ENCODE data around the gene ARHGAP45.

DNA sequence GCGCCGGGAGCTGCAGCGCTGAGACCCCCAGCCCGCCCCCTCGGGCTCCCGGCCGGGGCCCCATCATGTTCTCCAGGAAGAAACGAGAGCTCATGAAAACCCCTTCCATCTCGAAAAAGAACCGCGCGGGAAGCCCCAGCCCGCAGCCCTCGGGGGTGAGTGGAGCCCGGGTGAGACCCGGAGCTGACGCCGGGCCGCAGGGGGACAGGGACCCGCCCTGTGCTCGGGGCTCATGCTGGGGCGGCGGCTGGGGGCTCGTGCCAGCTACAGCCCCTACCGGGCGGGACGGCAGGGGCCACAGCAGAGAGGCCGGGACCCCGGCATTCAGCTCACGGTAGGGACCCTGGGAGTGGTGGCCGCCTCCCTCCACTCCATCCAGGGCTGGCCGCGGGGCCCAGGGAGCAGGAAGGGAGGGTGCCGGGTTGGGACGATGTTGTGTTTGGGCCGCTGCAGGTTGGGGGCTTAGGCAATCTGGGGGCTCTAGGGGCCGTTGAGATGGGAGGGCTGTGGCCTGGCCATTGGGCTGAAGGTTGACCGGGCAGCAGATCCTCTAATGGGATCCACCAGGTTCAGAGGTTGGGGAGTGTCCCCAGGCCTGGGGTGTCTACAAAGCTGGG lies 482 bp downstream of the ARHGAP45 start:
- no peak for TF ChIP-seq POLR2AphosphoS5 (IDR thresholded peaks at IDR 0.05; ENCODE audit: low read depth, low read length)
- no peak for TF ChIP-seq TAF1 (IDR thresholded peaks at IDR 0.05; ENCODE audit: borderline replicate concordance, low read depth, low read length)
- TF ChIP-seq POLR2A (IDR thresholded peaks at IDR 0.05; ENCODE audit: low read depth, low read length), result 0 out of 2 replicates have a peak, but pooled peaks have one; percentile 16
